Right forelimb (tissue), 1 donor: ENCODE measurements around the gene MRPS21.
A peak's percentile ranks its signal among the peaks of the same experiment; 100 is the strongest.

Source experiments
- DNase-seq: peaks from one replicate; pipeline ENCODE4 v3.0.0-alpha.2; 2018

Gene MRPS21

GRCh38 chr1:150293433-150294253 lies at the start of gene MRPS21:
TSS of gene MRPS21 (plus strand) at chr1:150293861. CDS start at chr1:150294367, 506 bp downstream.
- peak; percentile 92 for DNase-seq

DNA sequence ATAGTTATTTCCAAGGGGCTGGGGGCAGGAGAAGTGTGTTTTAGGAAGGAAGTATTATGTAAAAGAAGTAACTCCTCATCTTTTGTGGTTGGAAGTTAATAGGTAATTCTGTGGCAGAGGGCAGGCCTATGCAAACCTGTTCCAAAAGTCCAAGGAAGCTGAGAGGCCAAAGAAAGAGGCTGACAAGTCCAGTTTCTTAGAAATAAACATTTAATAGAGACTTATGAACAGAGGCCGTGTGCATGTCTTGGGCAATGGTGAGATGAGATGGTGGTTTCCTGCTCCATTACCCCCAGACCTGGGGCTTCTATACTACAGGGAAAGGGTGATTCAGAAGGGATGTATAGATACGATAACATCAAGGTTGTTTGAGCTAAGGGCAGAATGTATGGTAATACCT lies 43.7 kb upstream of the MRPS21 start:
- no peak for DNase-seq

DNA sequence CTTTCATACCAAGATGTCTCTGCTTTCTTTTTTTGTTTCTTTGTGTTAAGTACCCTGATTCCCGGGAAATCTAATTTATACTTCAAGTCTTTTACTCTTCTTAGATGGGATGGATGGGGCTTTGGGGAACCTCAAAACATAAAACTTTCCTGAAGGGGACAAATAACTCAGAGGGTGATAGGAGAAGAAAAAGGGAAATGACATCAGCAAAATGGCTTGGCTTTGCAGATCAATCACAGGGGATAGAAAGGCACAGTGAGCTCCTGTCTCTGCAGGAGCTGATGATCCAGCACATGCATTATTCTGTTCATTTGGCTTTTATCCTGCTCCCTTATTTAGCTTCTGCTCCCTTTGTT lies 37.5 kb upstream of the MRPS21 start:
- no peak for DNase-seq

DNA sequence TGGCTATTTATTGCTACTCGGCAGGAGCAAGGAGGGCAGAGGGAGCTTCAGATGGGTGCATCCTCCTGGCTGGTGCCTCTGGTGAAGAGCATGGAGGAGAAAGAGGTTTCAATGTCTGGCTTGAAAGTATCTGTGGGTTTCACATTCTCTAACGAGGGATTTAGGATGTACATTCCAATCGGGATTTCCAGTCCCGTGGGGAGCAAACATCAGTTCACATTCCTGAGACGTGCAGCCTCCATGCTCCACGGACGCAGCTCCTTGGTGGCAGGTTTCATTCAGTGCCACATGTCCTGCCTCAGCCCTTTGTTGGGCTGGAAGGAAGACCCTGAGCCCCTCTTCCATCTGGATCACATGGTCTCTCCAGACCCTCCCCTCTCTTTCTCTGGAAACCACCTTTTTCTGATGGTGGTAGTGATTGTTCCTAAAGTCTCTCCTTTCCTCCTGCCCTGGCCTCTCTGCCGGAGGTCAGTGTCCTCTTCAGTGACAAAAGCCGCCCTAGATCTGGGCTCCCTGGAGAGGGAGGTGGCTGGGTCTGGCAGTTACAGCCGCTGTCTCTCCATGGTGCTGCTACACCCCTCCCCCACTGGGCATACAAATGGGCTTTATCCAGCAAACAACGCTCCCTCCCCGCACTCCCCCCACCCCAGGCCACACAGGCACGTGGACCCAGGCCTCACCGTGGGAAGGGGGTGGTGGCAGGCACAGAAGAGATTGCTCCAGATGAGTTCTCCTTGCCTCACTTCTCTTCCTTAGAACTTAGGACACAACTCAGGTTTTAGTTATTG lies 36.9 kb upstream of the MRPS21 start:
- DNase-seq, result no peak

DNA sequence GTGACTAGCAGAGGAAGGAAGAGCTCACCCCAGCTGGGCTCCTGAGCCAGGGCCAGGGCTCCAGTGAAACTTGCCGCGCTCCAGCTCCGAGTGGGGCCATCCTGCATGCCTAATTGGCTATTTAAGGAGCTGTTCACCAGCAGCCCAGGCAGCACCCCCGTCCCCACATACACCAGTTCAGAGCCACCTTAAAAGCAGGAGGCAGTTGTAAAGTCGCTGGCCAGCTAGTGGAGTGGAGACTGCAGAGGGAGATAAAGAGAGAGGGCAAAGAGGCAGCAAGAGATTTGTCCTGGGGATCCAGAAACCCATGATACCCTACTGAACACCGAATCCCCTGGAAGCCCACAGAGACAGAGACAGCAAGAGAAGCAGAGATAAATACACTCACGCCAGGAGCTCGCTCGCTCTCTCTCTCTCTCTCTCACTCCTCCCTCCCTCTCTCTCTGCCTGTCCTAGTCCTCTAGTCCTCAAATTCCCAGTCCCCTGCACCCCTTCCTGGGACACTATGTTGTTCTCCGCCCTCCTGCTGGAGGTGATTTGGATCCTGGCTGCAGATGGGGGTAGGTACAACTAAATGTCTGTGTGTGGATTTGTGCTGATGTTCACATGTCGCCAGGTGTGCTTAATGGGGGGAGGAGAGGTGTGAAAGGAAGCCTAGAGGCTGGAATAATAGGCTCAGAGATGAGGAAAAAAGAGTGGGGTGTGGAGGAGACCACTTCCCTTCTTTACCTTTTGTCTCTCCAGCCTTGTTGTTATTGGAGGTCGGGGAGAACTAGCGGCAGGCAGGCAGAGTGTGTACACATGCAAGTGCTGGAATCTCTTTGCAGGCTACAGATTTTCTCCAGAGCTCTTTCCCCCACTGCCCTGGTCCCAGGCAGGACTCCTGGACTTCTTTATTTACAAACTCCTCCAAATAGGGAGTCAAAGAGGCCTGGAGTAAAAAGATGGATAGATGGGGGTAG lies 35.8 kb upstream of the MRPS21 start, which contains the start of gene CA14:
Gene CA14 (plus strand): TSS at position 151 of the 962 bp plus-strand sequence. CDS start 355 bp downstream, at position 506.
- DNase-seq, result no peak

DNA sequence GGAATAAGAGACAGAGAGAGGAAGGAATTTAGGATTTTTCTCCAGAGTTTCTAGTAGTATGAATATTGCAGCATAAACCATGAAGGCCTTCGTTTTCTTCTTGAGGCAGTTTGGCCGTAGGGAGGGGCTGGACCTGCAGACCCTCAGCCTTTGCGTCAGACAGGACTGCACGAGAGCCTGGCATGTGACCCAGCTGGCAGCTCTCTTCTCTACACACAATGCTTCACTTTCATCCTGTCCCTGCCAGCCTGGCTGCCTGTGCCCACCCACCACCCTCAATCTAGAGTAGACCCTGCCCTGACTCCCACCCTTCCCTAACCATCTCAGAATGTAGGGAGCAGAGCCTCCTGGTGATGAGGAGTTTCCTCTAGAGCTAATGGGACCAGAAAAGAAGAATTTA lies 34.4 kb upstream of the MRPS21 start:
- no peak for DNase-seq

- peak; percentile 64 for DNase-seq
Measured at GRCh38 chr1:150259758-150260669, 33.6 kb upstream of the MRPS21 start.

- DNase-seq, result no peak
Measured at GRCh38 chr1:150261367-150261766, 32.3 kb upstream of the MRPS21 start.

DNA sequence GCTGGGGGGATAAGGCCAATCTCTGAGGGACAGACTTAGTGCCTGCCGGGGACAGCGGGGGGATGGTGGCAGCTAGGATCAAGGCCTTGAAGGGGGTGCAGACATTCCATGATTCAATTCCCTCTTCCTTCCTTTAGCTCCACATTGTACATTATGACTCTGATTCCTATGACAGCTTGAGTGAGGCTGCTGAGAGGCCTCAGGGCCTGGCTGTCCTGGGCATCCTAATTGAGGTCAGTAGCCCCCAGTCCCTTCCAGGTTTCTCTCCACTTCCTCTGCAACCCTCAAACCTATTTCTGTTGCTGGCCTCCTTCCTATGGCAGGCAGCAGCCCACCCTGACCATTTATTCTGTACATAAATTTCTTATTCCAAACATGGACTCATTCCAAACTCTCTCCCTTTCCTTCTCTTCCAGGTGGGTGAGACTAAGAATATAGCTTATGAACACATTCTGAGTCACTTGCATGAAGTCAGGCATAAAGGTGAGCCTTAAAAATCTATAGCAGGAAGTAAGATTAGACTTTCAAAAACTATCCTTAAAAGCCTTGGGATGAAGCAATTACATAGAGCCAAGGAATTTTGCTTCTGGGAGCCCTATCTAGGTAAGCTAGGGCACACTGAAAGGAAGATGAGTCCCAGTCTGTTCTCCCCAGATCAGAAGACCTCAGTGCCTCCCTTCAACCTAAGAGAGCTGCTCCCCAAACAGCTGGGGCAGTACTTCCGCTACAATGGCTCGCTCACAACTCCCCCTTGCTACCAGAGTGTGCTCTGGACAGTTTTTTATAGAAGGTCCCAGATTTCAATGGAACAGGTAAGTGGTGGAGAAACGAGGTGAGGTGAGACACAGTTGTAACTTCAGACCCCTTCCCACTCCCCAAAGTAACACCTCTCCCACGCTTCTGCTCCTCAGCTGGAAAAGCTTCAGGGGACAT lies 31.0 kb upstream of the MRPS21 start:
- no peak for DNase-seq

DNA sequence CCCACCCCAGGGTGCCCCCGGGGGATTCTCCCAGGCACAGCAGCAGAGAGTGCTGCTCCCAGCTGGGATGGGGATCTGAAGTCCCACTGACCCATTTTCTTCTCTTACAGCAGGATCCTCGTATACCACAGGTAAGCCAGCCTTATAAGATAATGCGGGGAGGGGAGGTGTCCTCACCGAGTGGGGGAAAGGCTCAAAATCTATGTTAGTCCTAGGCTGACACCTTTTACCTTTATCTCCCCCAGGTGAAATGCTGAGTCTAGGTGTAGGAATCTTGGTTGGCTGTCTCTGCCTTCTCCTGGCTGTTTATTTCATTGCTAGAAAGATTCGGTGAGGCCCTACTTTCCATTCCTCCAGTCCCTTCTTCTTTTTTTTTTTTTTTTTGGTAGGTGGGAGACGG lies 30.1 kb upstream of the MRPS21 start:
- no peak for DNase-seq

GRCh38 chr1:150267896-150268295 lies 25.8 kb upstream of the MRPS21 start:
- no peak for DNase-seq

GRCh38 chr1:150268340-150268704 lies 25.3 kb upstream of the MRPS21 start:
- DNase-seq, result no peak

DNA sequence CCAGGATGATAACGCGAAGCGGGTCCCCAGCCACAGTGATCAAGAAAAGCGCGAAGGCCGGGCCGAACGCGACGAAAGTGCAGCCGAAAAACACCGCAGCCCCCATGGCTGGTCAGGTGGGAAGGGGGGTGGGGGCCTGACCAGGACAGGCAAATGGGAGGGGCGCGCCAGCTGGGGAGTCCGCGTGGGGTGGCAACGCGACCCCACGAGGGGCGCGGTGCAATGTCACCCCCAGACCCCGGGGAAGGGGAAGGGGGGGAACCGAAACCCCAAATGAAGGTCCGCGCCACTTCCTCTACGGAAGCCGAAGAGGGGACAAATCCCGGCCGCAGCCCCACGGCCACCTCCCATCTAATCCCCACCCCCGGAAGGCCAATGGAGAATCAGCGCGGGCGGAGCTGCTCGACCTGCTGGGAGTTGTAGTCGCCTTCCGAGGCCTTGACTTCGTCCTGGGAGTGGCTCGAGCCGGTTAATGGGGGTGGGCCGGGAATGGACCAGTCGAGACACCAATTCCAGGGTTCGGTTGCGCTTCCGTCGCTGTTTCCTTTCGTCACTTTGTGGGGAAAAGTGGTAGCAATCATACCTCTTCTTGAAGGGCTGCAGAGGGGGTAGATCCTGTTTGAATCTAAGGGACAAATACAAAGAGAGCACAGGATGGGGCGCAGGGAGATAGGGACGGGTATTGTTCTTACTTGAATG lies 24.8 kb upstream of the MRPS21 start, which contains the start of gene APH1A:
Gene APH1A (minus strand): TSS at position 312 of the 699 bp plus-strand sequence. CDS start 206 bp downstream, at position 106.
- DNase-seq, result peak; percentile 97

- no peak for DNase-seq
Measured at GRCh38 chr1:150269451-150269850, 24.2 kb upstream of the MRPS21 start.

DNA sequence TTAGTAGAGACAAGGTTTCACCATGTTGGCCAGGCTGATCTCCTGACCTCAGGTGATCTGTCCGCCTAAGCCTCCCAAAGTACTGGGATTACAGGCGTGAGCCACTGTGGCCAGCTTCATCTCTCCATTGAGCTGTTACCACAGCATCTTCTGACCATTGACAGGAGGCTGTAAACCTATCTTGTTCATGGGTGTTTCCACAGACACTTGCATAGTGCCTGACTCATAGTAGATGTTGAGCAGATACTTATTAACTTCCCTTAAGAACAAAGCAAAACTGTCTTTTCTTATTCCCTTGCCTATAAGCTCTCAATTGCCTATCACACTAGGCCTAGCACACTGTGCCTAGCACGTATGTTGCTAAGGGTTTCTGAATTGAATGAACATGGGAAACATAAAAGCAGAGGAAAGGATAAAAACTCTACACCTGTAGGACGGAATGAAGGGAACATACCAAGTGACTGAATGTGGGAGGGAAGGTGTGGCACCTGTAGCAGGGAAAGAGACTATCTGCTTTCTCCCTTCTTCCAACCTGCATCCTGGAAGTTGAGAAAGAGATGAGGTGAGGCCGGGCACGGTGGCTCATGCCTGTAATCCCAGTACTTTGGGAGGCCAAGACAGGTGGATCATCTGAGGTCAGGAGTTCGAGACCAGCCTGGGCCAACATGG lies 22.2 kb upstream of the MRPS21 start:
- DNase-seq, result no peak

DNA sequence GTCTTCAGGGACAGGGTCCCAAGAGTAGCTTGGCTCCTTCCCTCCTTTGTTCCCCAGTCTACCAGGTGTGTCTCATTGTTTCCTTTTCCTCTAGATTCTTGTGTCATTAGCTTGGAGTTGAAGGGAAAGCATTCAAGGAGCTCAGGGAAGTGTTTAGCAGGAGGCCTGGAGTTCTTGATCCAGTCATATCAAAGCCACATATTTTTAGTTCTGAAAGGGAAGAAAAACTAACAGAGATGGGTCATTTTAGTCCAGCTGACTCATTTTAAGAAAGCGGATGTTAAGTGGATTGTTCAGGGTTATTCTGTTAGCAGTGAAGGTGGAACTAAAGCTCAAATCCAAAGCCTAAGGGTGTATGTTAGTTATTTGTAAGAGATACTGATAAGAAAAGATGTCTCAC lies 20.4 kb upstream of the MRPS21 start:
- DNase-seq, result no peak

DNA sequence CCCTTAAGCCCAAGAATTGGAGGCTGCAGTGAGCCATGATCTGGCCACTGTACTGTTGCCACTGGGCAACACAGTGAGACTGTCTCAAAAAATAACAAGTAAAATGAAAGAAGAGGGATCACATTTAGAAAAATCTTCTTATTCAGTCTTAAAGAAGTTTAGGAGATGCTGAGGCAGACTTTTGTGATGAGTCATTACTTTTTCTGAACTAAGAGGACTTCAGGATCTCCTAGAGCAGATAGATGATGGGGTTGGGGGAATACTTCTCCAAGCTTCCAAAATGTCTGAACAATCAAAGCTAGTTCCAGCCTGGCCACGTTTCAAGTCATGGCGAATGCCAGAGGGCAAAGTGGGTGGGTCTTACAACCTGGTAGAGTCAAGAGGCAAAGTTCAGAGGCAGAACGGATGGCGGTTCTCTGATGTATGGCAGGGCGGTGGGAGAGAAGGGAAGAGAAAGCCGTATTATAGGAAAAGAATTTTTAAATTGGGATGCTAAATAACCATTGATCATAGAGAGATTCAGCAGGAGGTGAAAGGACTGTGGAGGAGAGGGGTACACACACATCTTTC lies 13.4 kb upstream of the MRPS21 start:
- no peak for DNase-seq

DNA sequence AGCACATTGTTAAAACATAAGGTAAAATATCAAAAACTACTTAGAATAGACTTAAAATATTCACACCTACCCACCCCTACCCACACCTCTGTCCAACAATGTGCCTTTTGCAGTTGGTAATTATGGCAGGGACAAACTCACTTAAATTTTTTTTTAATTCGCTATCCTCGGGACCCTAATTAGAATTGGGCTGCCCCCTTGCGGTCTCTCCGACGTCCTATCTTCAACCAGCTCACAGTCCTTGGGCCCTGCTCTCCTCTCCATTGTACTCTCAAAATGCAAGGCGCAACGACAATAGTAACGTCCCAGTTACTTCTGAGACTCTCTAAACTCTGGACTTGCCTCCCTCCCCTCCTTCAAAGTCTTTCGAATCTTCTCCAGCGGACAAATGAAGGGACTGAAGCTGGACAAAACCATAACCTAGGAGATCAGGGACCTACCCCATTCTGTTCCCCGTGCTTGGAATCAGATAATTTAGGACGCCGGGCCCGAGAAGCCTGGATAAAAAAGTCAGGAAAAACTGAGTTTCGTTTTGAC lies 12.4 kb upstream of the MRPS21 start:
- peak; percentile 75 for DNase-seq
